KMS-11 (cell line): ENCODE measurements around the gene CGB8.

Experiments
- H2AFZ ChIP-seq: fragments of 200-600 bp; sonication (generic); 2 replicates; pipeline ENCODE4 v1.6.1; 2016; ENCODE audit warnings: antibody characterized with exemption, mixed run types, low read depth
- H3K27ac ChIP-seq: fragments of 200-600 bp; sonication (generic); 2 replicates; pipeline ENCODE4 v1.6.1; 2016; ENCODE audit warnings: mild to moderate bottlenecking, mixed run types
- H3K27me3 ChIP-seq: fragments of 200-600 bp; sonication (generic); 2 replicates; pipeline ENCODE4 v1.6.1; 2017; ENCODE audit warnings: mild to moderate bottlenecking, low read depth, mixed run types, moderate library complexity; ENCODE audit not compliant: insufficient read depth
- H3K36me3 ChIP-seq: fragments of 200-600 bp; sonication (generic); 2 replicates; pipeline ENCODE4 v1.6.1; 2017; ENCODE audit warnings: mild to moderate bottlenecking, mixed run types; ENCODE audit not compliant: insufficient read depth
- H3K4me1 ChIP-seq: fragments of 200-600 bp; sonication (generic); 2 replicates; pipeline ENCODE4 v1.6.1; 2016; ENCODE audit warnings: mild to moderate bottlenecking, low read depth, mixed run types; ENCODE audit not compliant: poor library complexity, severe bottlenecking
- H3K4me2 ChIP-seq: fragments of 200-600 bp; sonication (generic); 2 replicates; pipeline ENCODE4 v1.7.0; 2016; ENCODE audit warnings: mild to moderate bottlenecking, mixed run types
- H3K4me3 ChIP-seq: fragments of 200-600 bp; sonication (generic); IDR thresholded peaks from 2 replicates; pipeline ENCODE4 v1.6.1; 2017; ENCODE audit warnings: low read depth, low read length, mixed read lengths; ENCODE audit not compliant: insufficient read depth
- H3K79me2 ChIP-seq: fragments of 200-600 bp; sonication (generic); 2 replicates; pipeline ENCODE4 v1.6.1; 2016; ENCODE audit warnings: low read depth, mixed run types; ENCODE audit not compliant: insufficient read depth
- H3K9ac ChIP-seq: fragments of 200-600 bp; sonication (generic); 2 replicates; pipeline ENCODE4 v1.6.1; 2016; ENCODE audit warnings: mild to moderate bottlenecking, mixed run types
- H4K20me1 ChIP-seq: fragments of 200-600 bp; sonication (generic); 2 replicates; pipeline ENCODE4 v1.6.1; 2016; ENCODE audit warnings: mild to moderate bottlenecking, mixed run types; ENCODE audit not compliant: insufficient read depth
- TF ChIP-seq, protein P1 (sequence below): fragments of 200-600 bp; sonication (generic); conservative IDR thresholded peaks from 2 replicates; pipeline ENCODE4 v1.6.1; 2017; ENCODE audit warnings: low read depth, mild to moderate bottlenecking, antibody characterized with exemption, low read length, moderate library complexity, mixed read lengths

The CGB8 gene

DNA sequence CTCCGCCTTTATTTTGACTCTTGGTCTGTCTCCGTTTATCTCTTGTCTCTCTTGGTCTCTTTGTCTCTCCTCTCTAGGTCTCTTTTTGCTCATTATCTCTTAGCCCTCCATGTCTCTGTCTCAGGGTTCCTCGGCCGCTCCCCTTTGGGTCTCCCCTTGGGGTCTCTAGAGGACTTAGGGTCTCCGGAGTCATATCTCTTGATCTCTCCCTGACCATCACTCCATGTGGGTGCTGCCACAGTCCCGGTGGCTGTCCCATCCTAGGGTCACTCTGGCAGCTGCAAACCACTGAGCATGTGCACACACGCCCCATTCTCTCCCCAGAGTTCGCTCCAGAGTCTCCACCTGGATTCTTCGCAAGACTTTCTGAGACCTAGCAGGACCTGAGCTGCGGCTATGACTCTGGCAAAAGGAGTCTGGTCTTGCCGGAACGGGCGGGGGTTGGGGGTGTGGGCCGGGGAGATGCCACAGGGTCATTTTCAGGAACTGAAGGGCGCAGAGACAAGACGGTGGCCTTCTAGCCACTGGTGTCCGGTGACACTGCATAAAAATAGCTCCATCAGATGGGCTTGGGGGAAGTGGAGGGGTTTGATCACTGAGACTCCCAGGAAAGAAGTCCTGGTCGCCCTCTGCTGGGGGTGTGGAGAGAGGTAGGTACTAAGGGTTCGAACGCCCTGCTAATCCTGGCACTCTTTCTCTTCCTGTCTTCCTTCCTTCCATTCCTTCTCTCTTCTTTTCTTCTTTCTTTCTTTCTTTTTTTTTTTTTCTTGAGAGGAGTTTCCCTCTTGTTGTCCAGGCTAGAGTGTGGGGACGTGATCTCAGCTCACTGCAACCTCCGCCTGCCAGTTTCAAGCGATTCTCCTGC is 24.8 kb upstream of the CGB8 start:
- H3K9ac ChIP-seq = no peak overlapping the region
- H3K79me2 ChIP-seq = no peaks in the 10 kb centered on the region
- TF ChIP-seq, protein P1, sequence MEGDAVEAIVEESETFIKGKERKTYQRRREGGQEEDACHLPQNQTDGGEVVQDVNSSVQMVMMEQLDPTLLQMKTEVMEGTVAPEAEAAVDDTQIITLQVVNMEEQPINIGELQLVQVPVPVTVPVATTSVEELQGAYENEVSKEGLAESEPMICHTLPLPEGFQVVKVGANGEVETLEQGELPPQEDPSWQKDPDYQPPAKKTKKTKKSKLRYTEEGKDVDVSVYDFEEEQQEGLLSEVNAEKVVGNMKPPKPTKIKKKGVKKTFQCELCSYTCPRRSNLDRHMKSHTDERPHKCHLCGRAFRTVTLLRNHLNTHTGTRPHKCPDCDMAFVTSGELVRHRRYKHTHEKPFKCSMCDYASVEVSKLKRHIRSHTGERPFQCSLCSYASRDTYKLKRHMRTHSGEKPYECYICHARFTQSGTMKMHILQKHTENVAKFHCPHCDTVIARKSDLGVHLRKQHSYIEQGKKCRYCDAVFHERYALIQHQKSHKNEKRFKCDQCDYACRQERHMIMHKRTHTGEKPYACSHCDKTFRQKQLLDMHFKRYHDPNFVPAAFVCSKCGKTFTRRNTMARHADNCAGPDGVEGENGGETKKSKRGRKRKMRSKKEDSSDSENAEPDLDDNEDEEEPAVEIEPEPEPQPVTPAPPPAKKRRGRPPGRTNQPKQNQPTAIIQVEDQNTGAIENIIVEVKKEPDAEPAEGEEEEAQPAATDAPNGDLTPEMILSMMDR = no peak
- peaks cover 38% of the 10 kb centered on the region for H3K27me3 ChIP-seq
- H2AFZ ChIP-seq = no peak overlapping the region
- H4K20me1 ChIP-seq = no peaks in the 10 kb centered on the region
- H3K4me2 ChIP-seq = no peak overlapping the region
- H3K27ac ChIP-seq = no peak overlapping the region
- no peaks in the 10 kb centered on the region for H3K4me1 ChIP-seq
- no peaks in the 10 kb centered on the region for H3K36me3 ChIP-seq
- no peak overlapping the region for H3K4me3 ChIP-seq

DNA sequence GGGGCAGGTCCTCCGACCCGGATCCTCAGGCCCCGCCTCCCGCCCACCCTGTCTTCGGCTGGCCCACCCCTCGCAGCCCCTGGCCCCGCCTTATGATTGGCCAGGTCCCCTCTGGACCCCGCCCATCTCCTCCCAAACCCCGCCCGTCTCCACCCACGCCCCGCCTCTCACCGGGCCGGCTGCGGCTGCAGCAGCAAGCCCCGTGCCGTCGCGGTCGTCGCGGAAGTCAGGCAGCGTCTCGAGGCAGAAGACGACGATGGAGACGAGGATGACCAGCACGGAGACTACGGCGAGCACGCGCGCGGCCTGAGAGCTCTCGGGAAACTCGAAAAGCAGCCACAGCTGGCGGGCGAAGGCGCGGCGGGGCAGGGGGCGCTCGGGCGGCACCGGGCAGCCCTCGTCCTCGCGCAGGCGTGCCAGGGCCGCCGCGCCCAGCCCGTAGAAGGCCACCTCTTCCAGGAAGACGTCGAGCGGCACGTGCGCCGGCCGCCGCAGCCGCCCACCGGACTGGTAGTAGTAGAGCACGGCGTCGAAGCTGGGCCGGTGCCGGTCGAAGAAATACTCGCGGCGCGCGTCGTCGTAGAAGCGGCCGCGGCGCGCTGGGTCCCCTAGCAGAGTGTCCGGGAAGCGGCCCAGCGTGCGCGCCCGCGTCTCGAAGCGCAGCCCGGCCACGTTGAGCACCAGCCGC is 23.1 kb upstream of the CGB8 start:
- Histone ChIP-seq H3K4me2 (no peak overlapping the region), H3K27me3 (peaks cover 55% of the 10 kb centered on the region)

DNA sequence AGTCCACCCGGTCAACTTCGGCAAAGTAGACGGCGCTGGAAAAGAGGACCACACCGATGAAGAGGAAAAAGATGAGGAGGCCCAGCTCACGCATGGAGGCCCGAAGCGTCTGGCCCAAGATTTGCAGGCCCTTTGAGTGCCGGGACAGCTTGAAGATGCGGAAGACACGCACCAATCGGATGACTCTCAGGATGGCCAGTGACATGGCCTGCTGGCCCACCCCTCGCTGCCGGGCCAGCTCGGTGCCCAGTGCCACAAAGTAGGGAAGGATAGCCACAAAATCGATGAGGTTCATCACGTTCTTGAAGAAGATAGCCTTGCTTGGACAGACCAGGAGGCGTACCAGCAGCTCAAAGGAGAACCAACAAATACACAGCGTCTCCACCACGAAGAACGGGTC is 21.5 kb upstream of the CGB8 start:
- Histone ChIP-seq H3K79me2 (no peaks in the 10 kb centered on the region), H2AFZ (no peak overlapping the region), H3K4me2 (no peak overlapping the region), H3K27ac (no peak overlapping the region), H3K36me3 (no peaks in the 10 kb centered on the region), H3K27me3 (peaks cover 69% of the 10 kb centered on the region), H3K9ac (no peak overlapping the region), H4K20me1 (no peaks in the 10 kb centered on the region), H3K4me1 (no peaks in the 10 kb centered on the region), H3K4me3 (no peak overlapping the region)
- TF ChIP-seq, protein P1 = no peak

More for the DNA sequence above, 23.1 kb upstream of the CGB8 start:
- Histone ChIP-seq H3K9ac (no peak overlapping the region), H3K4me1 (no peaks in the 10 kb centered on the region), H3K79me2 (no peaks in the 10 kb centered on the region), H2AFZ (no peak overlapping the region), H3K36me3 (no peaks in the 10 kb centered on the region), H3K27ac (no peak overlapping the region), H4K20me1 (no peaks in the 10 kb centered on the region), H3K4me3 (no peak overlapping the region)
- TF ChIP-seq, protein P1 = no peak

DNA sequence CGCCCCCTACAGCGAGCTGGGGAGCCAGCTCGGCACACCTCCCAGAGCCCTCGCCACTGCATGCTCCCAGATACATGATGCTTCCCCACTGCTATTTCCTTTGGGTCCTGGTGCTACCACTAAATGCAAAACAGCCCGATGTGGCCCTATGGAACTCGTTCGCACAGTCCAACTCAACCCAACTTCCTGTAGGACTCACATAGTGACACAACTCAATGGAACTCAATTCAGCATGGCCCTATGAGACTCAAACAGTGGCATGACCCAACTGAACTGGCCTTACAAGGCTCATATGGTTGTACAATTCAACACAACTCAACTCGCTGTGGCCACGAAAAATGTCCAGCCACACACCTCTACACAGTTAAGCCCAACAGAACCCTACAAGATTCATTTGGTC is 20.1 kb upstream of the CGB8 start:
- TF ChIP-seq, protein P1 = no peak
- no peak overlapping the region for H3K4me2 ChIP-seq
- no peak overlapping the region for H2AFZ ChIP-seq
- H3K9ac ChIP-seq = no peak overlapping the region
- no peak overlapping the region for H3K27ac ChIP-seq
- no peaks in the 10 kb centered on the region for H3K79me2 ChIP-seq
- H3K4me3 ChIP-seq = no peak overlapping the region
- H3K4me1 ChIP-seq = no peaks in the 10 kb centered on the region
- H3K27me3 ChIP-seq = peaks cover 79% of the 10 kb centered on the region
- no peaks in the 10 kb centered on the region for H4K20me1 ChIP-seq
- H3K36me3 ChIP-seq = no peaks in the 10 kb centered on the region
